Measurements from ENCODE around the gene TMEM238. TPM values are rescaled to one million over a fixed set of nuclear protein-coding genes. Genes with fewer than 3 reads are reported as not detected.

The TMEM238 gene
- total RNA-seq, 1 experiment from 2014 or later, result 18.1 TPM

DNA sequence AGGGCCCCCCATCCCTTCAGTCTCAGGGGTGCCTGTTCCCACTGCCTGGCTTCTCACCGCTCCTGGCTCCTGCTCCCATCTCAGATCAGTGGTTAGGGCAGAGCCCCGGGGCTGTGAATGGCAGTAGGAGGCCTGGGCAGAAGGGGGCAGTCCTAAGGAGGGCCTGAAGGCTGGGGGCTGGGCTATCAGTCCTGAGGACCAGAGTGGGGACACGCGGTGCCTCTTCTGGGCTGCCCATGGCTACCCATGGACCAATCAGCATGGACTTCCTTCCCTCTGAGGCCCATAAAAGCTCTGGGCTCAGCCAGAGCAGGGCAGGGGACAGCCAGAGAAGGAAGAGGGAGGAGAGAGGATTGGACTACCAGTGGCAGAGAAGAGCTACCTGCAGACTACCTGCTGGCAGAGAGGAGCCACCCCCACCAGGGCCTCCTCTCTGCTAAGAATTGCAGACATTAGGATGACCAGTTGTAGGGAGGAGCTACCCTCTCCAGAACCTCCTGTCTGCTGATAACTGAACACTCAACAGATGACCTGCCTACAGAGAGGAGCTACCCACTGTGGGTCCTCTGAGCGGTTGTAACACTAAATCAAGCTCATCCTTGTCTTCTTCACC is 35.6 kb upstream of the TMEM238 start:
- no peak overlapping the region for H3K27ac Mint-ChIP-seq (ENCODE audit: unreplicated experiment)
- CTCF ChIA-PET, result interaction anchor here (0.8 to 1.2 kb wide), 2 partner anchors 213 to 1547 kb away, joined by 3 read pairs; no protein-coding TSS in a partner anchor
- H3K4me1 ChIP-seq, result no peaks in the 10 kb centered on the region
- H3K27me3 Mint-ChIP-seq (ENCODE audit: insufficient read depth, unreplicated experiment), result peaks cover under 1% of the 10 kb centered on the region
- no peak overlapping the region for H3K4me3 ChIP-seq (ENCODE audit: low read depth, low read length)
- H3K4me1 Mint-ChIP-seq (ENCODE audit: low read depth, unreplicated experiment), result peaks cover 6% of the 10 kb centered on the region
- TF ChIP-seq, protein P1, sequence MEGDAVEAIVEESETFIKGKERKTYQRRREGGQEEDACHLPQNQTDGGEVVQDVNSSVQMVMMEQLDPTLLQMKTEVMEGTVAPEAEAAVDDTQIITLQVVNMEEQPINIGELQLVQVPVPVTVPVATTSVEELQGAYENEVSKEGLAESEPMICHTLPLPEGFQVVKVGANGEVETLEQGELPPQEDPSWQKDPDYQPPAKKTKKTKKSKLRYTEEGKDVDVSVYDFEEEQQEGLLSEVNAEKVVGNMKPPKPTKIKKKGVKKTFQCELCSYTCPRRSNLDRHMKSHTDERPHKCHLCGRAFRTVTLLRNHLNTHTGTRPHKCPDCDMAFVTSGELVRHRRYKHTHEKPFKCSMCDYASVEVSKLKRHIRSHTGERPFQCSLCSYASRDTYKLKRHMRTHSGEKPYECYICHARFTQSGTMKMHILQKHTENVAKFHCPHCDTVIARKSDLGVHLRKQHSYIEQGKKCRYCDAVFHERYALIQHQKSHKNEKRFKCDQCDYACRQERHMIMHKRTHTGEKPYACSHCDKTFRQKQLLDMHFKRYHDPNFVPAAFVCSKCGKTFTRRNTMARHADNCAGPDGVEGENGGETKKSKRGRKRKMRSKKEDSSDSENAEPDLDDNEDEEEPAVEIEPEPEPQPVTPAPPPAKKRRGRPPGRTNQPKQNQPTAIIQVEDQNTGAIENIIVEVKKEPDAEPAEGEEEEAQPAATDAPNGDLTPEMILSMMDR (IDR thresholded peaks at IDR 0.05; ENCODE audit: insufficient read depth in 1 of 2, low read depth in 1 of 2, low read length in 1 of 2, severe bottlenecking in 1 of 2, unreplicated experiment in 1 of 2), result no peak
- no peaks in the 10 kb centered on the region for H3K36me3 Mint-ChIP-seq (ENCODE audit: insufficient read depth, unreplicated experiment)
- no TSS peak for BruUV-seq (replicated peaks)
- DNase-seq, result no peak
- H3K9me3 ChIP-seq, result peaks cover 4% of the 10 kb centered on the region; the same call in 1 of the 2 replicates
- intact Hi-C loops (cut with micrococcal nuclease; ENCODE audit: unreplicated experiment), result loop anchor here (2.0 kb wide), 1 partner anchor 127 kb away; no protein-coding TSS in a partner anchor
- POLR2A ChIA-PET, result interaction anchor here (0.8 kb wide), 1 partner anchor 12 kb away, joined by 3 read pairs; the partner anchor contains the start of gene UBE2S
- no peak overlapping the region for H3K4me3 Mint-ChIP-seq (ENCODE audit: unreplicated experiment)
- H3K27me3 ChIP-seq (replicated peaks; ENCODE audit: control insufficient read depth, insufficient read depth, low read length), result no peaks in the 10 kb centered on the region
- no peaks in the 10 kb centered on the region for H3K36me3 ChIP-seq (ENCODE audit: control insufficient read depth, insufficient read depth, low read length)
- H3K9me3 Mint-ChIP-seq (ENCODE audit: unreplicated experiment), result no peaks in the 10 kb centered on the region

DNA sequence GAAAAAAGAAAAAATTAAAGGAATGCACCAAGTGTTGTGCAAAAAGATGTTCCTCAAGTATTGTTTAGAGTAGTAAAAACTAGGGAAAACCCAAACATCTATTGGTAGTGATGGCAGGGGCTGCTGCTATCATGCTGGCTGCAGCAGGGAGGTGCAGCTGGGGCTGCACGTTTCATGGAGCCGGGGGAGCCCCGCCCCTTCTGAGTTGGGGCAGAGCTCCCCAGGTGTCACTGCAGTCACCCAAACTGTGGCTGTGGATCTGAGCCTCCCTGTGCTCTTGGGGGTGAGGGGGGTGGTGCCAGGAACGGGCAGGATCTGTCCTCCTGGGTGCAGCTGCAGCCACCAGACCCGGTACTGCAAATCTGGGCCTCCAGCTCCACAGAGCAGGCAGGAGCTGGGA is 35.0 kb upstream of the TMEM238 start:
- Histone ChIP-seq H3K4me3 (ENCODE audit: low read depth, low read length) (no peak overlapping the region), H3K9me3 (peaks cover 4% of the 10 kb centered on the region; the same call in 1 of the 2 replicates), H3K36me3 (ENCODE audit: control insufficient read depth, insufficient read depth, low read length) (no peaks in the 10 kb centered on the region), H3K4me1 (no peaks in the 10 kb centered on the region), H3K27me3 (replicated peaks; ENCODE audit: control insufficient read depth, insufficient read depth, low read length) (no peaks in the 10 kb centered on the region)
- no peak for DNase-seq
- BruUV-seq (replicated peaks), result no TSS peak
- ChIA-PET CTCF (interaction anchor here (0.5 to 1.1 kb wide), 2 partner anchors 35 to 220 kb away, joined by 3 to 4 read pairs; partner anchors contain the start of gene TMEM238), POLR2A (no interaction called here)
- no peak overlapping the region for H3K27ac Mint-ChIP-seq (ENCODE audit: unreplicated experiment)
- H3K27me3 Mint-ChIP-seq (ENCODE audit: insufficient read depth, unreplicated experiment), result no peaks in the 10 kb centered on the region
- H3K36me3 Mint-ChIP-seq (ENCODE audit: insufficient read depth, unreplicated experiment), result no peaks in the 10 kb centered on the region
- H3K4me3 Mint-ChIP-seq (ENCODE audit: unreplicated experiment), result no peak overlapping the region
- TF ChIP-seq, protein P1 (IDR thresholded peaks at IDR 0.05; ENCODE audit: insufficient read depth in 1 of 2, low read depth in 1 of 2, low read length in 1 of 2, severe bottlenecking in 1 of 2, unreplicated experiment in 1 of 2), result no peak
- H3K9me3 Mint-ChIP-seq (ENCODE audit: unreplicated experiment), result no peaks in the 10 kb centered on the region
- H3K4me1 Mint-ChIP-seq (ENCODE audit: low read depth, unreplicated experiment), result peaks cover 6% of the 10 kb centered on the region
- intact Hi-C loops (cut with micrococcal nuclease; ENCODE audit: unreplicated experiment), result loop anchor here (2.0 kb wide), 1 partner anchor 126 kb away; no protein-coding TSS in a partner anchor

DNA sequence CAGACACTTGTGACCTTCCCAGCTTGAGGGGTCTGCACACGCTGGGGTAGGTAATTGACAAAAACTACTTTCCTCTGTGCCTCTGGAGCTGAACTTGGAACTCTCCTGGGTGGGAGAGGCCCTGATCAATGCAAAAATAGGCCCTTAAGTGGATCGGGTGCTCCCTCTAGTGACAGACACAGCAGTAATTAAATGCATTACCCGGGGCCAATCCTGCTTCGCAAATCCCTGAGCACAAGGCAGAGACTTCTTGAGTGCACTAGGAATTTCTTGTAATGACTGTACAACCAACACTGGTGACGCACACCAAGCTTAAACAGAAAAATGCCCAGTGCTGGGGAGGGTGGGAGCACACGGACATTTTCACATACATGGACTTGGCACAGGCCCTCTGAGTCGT is 34.1 kb upstream of the TMEM238 start:
- peak; percentile 77 to 81 for DNase-seq
- Histone ChIP-seq H3K9me3 (peaks cover 4% of the 10 kb centered on the region; the same call in 1 of the 2 replicates), H3K27me3 (replicated peaks; ENCODE audit: control insufficient read depth, insufficient read depth, low read length) (no peaks in the 10 kb centered on the region), H3K4me1 (no peaks in the 10 kb centered on the region), H3K4me3 (ENCODE audit: low read depth, low read length) (no peak overlapping the region), H3K36me3 (ENCODE audit: control insufficient read depth, insufficient read depth, low read length) (no peaks in the 10 kb centered on the region)
- TF ChIP-seq, protein P1 (IDR thresholded peaks at IDR 0.05; ENCODE audit: insufficient read depth in 1 of 2, low read depth in 1 of 2, low read length in 1 of 2, severe bottlenecking in 1 of 2, unreplicated experiment in 1 of 2), result peak; percentile 76 to 85
- ChIA-PET CTCF (interaction anchor here (0.6 to 1.4 kb wide), 9 partner anchors 33 to 277 kb away, joined by 3 to 8 read pairs (median 5); partner anchors contain the start of genes KMT5C, PPP6R1, SYT5 and TMEM238), POLR2A (interaction anchor here (0.6 kb wide), 1 partner anchor 210 kb away, joined by 3 read pairs; no protein-coding TSS in a partner anchor)
- Mint-ChIP-seq H3K4me3 (ENCODE audit: unreplicated experiment) (no peak overlapping the region), H3K9me3 (ENCODE audit: unreplicated experiment) (no peaks in the 10 kb centered on the region), H3K36me3 (ENCODE audit: insufficient read depth, unreplicated experiment) (no peaks in the 10 kb centered on the region), H3K27me3 (ENCODE audit: insufficient read depth, unreplicated experiment) (no peaks in the 10 kb centered on the region), H3K4me1 (ENCODE audit: low read depth, unreplicated experiment) (peaks cover 6% of the 10 kb centered on the region), H3K27ac (ENCODE audit: unreplicated experiment) (no peak overlapping the region)
- no TSS peak for BruUV-seq (replicated peaks)
- intact Hi-C loops (cut with micrococcal nuclease; ENCODE audit: unreplicated experiment), result loop anchor here (1.0 to 2.0 kb wide), 4 partner anchors 125 to 277 kb away; no protein-coding TSS in a partner anchor
